K562 (cell line): Measurements from ENCODE around the gene DSC2. TPM values are rescaled to one million over a fixed set of nuclear protein-coding genes. Genes with fewer than 3 reads are reported as not detected.

Source experiments
- ATAC-seq: fragments of 200-7000 bp; cut with Tn5 transposase; 3 replicates; pipeline ENCODE4 v1.9.1; 2020; ENCODE audit warnings: moderate library complexity
- BruUV-seq: library from RNA; stranded (reverse); fragments of 400-500 nt; replicated peaks from 2 replicates; lab custom pipeline; 2021; lab: Mats Ljungman, UMichigan
- CTCF ChIA-PET: fragments of 300-600 bp; formaldehyde crosslinking; extraction: SDS; loops from one replicate; lab custom pipeline; 2021; ENCODE audit warnings: low intra/inter-chr PET ratio; lab: Yijun Ruan, JAX
- POLR2A ChIA-PET: fragments of 300-600, 350-650 bp; sonication (Branson Sonifier 250); formaldehyde crosslinking; extraction: SDS; loops from one replicate; lab custom pipeline; 2021; ENCODE audit warnings: antibody characterized with exemption, inconsistent platforms; lab: Yijun Ruan, JAX
- DNase-seq, 4 experiments: peaks; one replicate each; pipeline versions ENCODE4 v3.0.0 to v3.0.0-alpha.2; 2011 to 2018; ENCODE audit warnings: low spot score in 3 of 4, mixed read lengths in 3 of 4; ENCODE audit errors: extremely low read depth in 1 of 4
- FAIRE-seq: peaks from 2 replicates; lab custom pipeline; 2011; peaks lifted over from hg19 to GRCh38; lab: Jason Lieb, UNC
- H2AFZ ChIP-seq: 2 replicates; pipeline ENCODE4 v1.6.0; 2011; ENCODE audit warnings: low read depth, low read length, control low read depth, inconsistent platforms
- H3K27ac ChIP-seq: fragments of 200-600 bp; 3 replicates; pipeline ENCODE4 v1.8.0; 2011; ENCODE audit warnings: low read depth, mild to moderate bottlenecking, control low read depth, inconsistent platforms, low read length, moderate library complexity, mixed read lengths; ENCODE audit errors: extremely low read depth
- H3K27me3 ChIP-seq, 2 experiments: fragments of 300-600 bp in 1 of 2; 2 replicates in 1 of 2; 3 replicates in 1 of 2; pipeline versions ENCODE4 v1.6.0 to v1.8.0; 2011; ENCODE audit warnings: inconsistent platforms in 2 of 2, low read length in 2 of 2, mild to moderate bottlenecking in 1 of 2, mixed read lengths in 1 of 2, moderate library complexity in 1 of 2; ENCODE audit not compliant: control insufficient read depth in 2 of 2, insufficient read depth in 2 of 2
- H3K36me3 ChIP-seq: fragments of 300-600 bp; 3 replicates; pipeline ENCODE4 v1.8.0; 2011; ENCODE audit warnings: mild to moderate bottlenecking, low read length, inconsistent platforms; ENCODE audit not compliant: control insufficient read depth, insufficient read depth
- H3K4me1 ChIP-seq, 2 experiments: fragments of 200-600 bp in 1 of 2; replicated peaks in 1 of 2; 2 replicates in 1 of 2; 3 replicates in 1 of 2; pipeline versions ENCODE4 v1.5.1 to v1.8.0; 2011; ENCODE audit warnings: inconsistent platforms in 2 of 2, low read length in 2 of 2, mild to moderate bottlenecking in 1 of 2, mixed read lengths in 1 of 2, moderate library complexity in 1 of 2; ENCODE audit not compliant: control insufficient read depth in 2 of 2, insufficient read depth in 2 of 2
- H3K4me2 ChIP-seq: 2 replicates; pipeline ENCODE4 v1.6.1; 2011; ENCODE audit warnings: low read length, control low read depth, inconsistent platforms, mixed read lengths; ENCODE audit not compliant: insufficient read depth
- H3K4me3 ChIP-seq: fragments of 200-600 bp; sonication (generic), shearing (Covaris generic); 2 replicates; pipeline ENCODE4 v1.5.1; 2016; ENCODE audit warnings: control low read depth, inconsistent platforms
- H3K79me2 ChIP-seq: fragments of 200-600 bp; 3 replicates; pipeline ENCODE4 v1.8.0; 2011; ENCODE audit warnings: low read length, inconsistent platforms; ENCODE audit not compliant: control insufficient read depth, insufficient read depth
- H3K9ac ChIP-seq, 2 experiments: 2 replicates each; pipeline versions ENCODE4 v1.6.0 to v1.6.1; 2011; ENCODE audit warnings: low read depth in 2 of 2, low read length in 2 of 2, control low read depth in 1 of 2, inconsistent platforms in 1 of 2, mild to moderate bottlenecking in 1 of 2, mixed read lengths in 1 of 2; ENCODE audit not compliant: insufficient read depth in 1 of 2
- H3K9me1 ChIP-seq: one replicate; pipeline ENCODE4 v1.6.0; 2011; ENCODE audit warnings: inconsistent platforms, mild to moderate bottlenecking, low read length, moderate library complexity; ENCODE audit not compliant: control insufficient read depth, insufficient read depth
- H3K9me3 ChIP-seq: replicated peaks from 2 replicates; pipeline ENCODE4 v1.5.1; 2011; ENCODE audit warnings: low read depth, low read length, inconsistent platforms; ENCODE audit not compliant: control insufficient read depth, insufficient read depth
- H4K20me1 ChIP-seq: replicated peaks from 2 replicates; pipeline ENCODE4 v1.6.1; 2011; ENCODE audit warnings: low read length, inconsistent platforms, mixed read lengths; ENCODE audit not compliant: control insufficient read depth, insufficient read depth
- BDP1 ChIP-seq: IDR thresholded peaks from 3 replicates; pipeline ENCODE4 v1.6.1; 2011; ENCODE audit not compliant: insufficient read length, insufficient read depth
- KLF6 ChIP-seq: fragments of 250-450 bp; sonication (Bioruptor Pico); IDR thresholded peaks from 2 replicates; pipeline ENCODE4 v1.4.0; 2020; ENCODE audit warnings: mild to moderate bottlenecking, moderate library complexity, borderline replicate concordance
- NONO ChIP-seq, 2 experiments: fragments of 200-400 bp in 1 of 2; fragments of 450-650 bp in 1 of 2; formaldehyde crosslinking in 1 of 2; IDR thresholded peaks; 2 replicates each; pipeline ENCODE4 v1.6.1; 2017; ENCODE audit warnings: low read depth in 2 of 2, mild to moderate bottlenecking in 2 of 2, moderate library complexity in 2 of 2, low read length in 1 of 2
- OTX1 ChIP-seq: fragments of 450-650 bp; formaldehyde crosslinking; IDR thresholded peaks from 2 replicates; pipeline ENCODE4 v1.4.0; 2022; ENCODE audit warnings: mild to moderate bottlenecking
- RREB1 ChIP-seq: fragments of 250-450 bp; sonication (Bioruptor Pico); IDR thresholded peaks from 2 replicates; pipeline ENCODE4 v1.4.0; 2020
- SRSF1 ChIP-seq: fragments of 200-400 bp; formaldehyde crosslinking; IDR thresholded peaks from 2 replicates; pipeline ENCODE4 v1.6.1; 2017; ENCODE audit warnings: mild to moderate bottlenecking, low read depth, low read length, moderate library complexity
- TGIF2 ChIP-seq: sonication (generic); formaldehyde crosslinking; IDR thresholded peaks from 2 replicates; pipeline ENCODE4 v1.8.1; 2022; ENCODE audit warnings: mild to moderate bottlenecking, missing genetic modification reagents, moderate library complexity
- ZNF146 ChIP-seq: IDR thresholded peaks from one replicate; pipeline ENCODE4 v1.6.1; 2018; ENCODE audit warnings: missing compliant biosample characterization; ENCODE audit not compliant: unreplicated experiment
- ZNF23 ChIP-seq: fragments of 250-450 bp; sonication (Bioruptor Pico); IDR thresholded peaks from 2 replicates; pipeline ENCODE4 v1.4.0; 2020; ENCODE audit warnings: mild to moderate bottlenecking
- ZNF239 ChIP-seq: fragments of 250-450 bp; sonication (Bioruptor Pico); IDR thresholded peaks from 2 replicates; pipeline ENCODE4 v1.4.0; 2020; ENCODE audit warnings: mild to moderate bottlenecking
- ZNF639 ChIP-seq, 2 experiments: fragments of 200-800 bp in 1 of 2; sonication (Bioruptor generic) in 1 of 2; sonication (generic) in 1 of 2; formaldehyde crosslinking in 1 of 2; IDR thresholded peaks in 1 of 2; conservative IDR thresholded peaks in 1 of 2; 2 replicates each; pipeline versions ENCODE4 v1.5.0 to v1.6.1; 2016 to 2020; ENCODE audit warnings: missing compliant biosample characterization in 1 of 2, missing genetic modification characterization in 1 of 2, missing genetic modification reagents in 1 of 2
- WGBS: fragments of 100-300 bp; shearing (Covaris generic); methylation state at CpG from one replicate; pipeline ENCODE4 v1.1.6; 2016; ENCODE audit warnings: low coverage, mixed read lengths; ENCODE audit not compliant: insufficient coverage; ENCODE audit errors: missing lambda C conversion rate; 5-methylcytosine and 5-hydroxymethylcytosine counted together
- in situ Hi-C: fragments of 300-500 bp; cut with MboI; formaldehyde crosslinking; loops from 4 replicates; pipeline ENCODE4 v1.15.0; 2018; ENCODE audit warnings: inconsistent platforms, mixed read lengths
- intact Hi-C: fragments of 100-400 bp; cut with micrococcal nuclease; formaldehyde crosslinking; loops from 2 replicates; pipeline ENCODE4 v1.14.2; 2022
- polyA plus RNA-seq, 8 experiments: library from polyadenylated mRNA; depleted of rRNA in 4 of 8; stranded (reverse) in 5 of 8; unstranded in 3 of 8; fragments of >200 nt; fragmentation: Nextera tagmentation in 2 of 8; fragmentation: Illumina TruSeq in 1 of 8; extraction: Ambion mirVana in 2 of 8; extraction: Trizol in 1 of 8; gene quantifications; 2 replicates each; pipeline versions ENCODE4 v1.2.1 to v1.2.3, GENCODE V29; 2011 to 2014; ENCODE audit warnings: inconsistent platforms in 1 of 8, missing spikeins in 1 of 8
- total RNA-seq, 7 experiments: library from RNA; depleted of rRNA in 6 of 7; stranded (reverse); fragments of >200 nt in 6 of 7; fragmentation: Illumina TruSeq in 2 of 7; extraction: Trizol in 2 of 7; gene quantifications; 2 replicates each; pipeline versions ENCODE4 v1.2.1 to v1.2.3, GENCODE V29; 2011 to 2021; ENCODE audit warnings: low replicate concordance in 1 of 7

DSC2 gene
- total and polyA plus RNA-seq, 9 of the 15 experiments (the other 6 are each of a cell fraction or from before 2014, with no cell fraction given): 3.8 to 15.3 (median 6.4) TPM

GRCh38 chr18:31057917-31058316 lies 44.3 kb downstream of the DSC2 start:
- peak; percentile 55; the same call in 2 of the 3 replicates for ATAC-seq
- Histone ChIP-seq H2AFZ (no peak overlapping the region), H3K79me2 (no peaks in the 10 kb centered on the region), H3K27ac (no peak overlapping the region), H3K27me3 (no peaks in the 10 kb centered on the region), H3K36me3 (no peaks in the 10 kb centered on the region), H3K9me1 (no peaks in the 10 kb centered on the region), H3K4me1 (no peaks in the 10 kb centered on the region), H3K4me2 (no peak overlapping the region), H3K4me3 (no peak overlapping the region), H4K20me1 (no peaks in the 10 kb centered on the region), H3K9ac (no peak overlapping the region), H3K9me3 (no peaks in the 10 kb centered on the region)
- no peak for TF ChIP-seq ZNF639 (CRISPR knock-in tag; conservative IDR thresholded peaks at IDR 0.05 in 1 of 2, IDR thresholded peaks at IDR 0.05 in 1 of 2)
- TF ChIP-seq KLF6 (CRISPR knock-in tag): no peak
- no peak for TF ChIP-seq ZNF23 (CRISPR knock-in tag)
- no peak for TF ChIP-seq SRSF1
- TF ChIP-seq ZNF146 (CRISPR knock-in tag): no peak
- no peak for TF ChIP-seq TGIF2 (CRISPR knock-in tag)
- TF ChIP-seq ZNF239: no peak
- no peak for TF ChIP-seq RREB1
- TF ChIP-seq BDP1: no peak
- no peak for TF ChIP-seq OTX1 (CRISPR knock-in tag)
- no peak for TF ChIP-seq NONO (IDR thresholded peaks at IDR 0.05; ENCODE audit: low read depth in 2 of 2, low read length in 1 of 2)
- in situ Hi-C loops: no loop called here
- no peak for DNase-seq
- FAIRE-seq: no peak
- intact Hi-C loops: no loop called here
- 2% methylated on average over 4 of the region's 4 CpGs for WGBS
- CTCF ChIA-PET: no interaction called here
- BruUV-seq: no TSS peak
- POLR2A ChIA-PET: interaction anchor here (0.6 to 0.8 kb wide), 3 partner anchors 43 to 568 kb away, joined by 3 read pairs; no protein-coding TSS in a partner anchor
